ENCODE measurements around the gene DIPK1A.

The DIPK1A gene

GRCh38 chr1:92805216-92805615 is 156.0 kb downstream of the DIPK1A start:
- no peak for DNase-seq (ENCODE audit: low read depth in 2 of 3, low spot score in 1 of 3)

- no peak for DNase-seq (ENCODE audit: low read depth in 2 of 3, low spot score in 1 of 3)
Observed at GRCh38 chr1:92804721-92805201, 156.5 kb downstream of the DIPK1A start.

- DNase-seq (ENCODE audit: low read depth in 2 of 3, low spot score in 1 of 3), result no peak
Observed at GRCh38 chr1:92803140-92803887, 157.9 kb downstream of the DIPK1A start.

GRCh38 chr1:92797961-92798360 is 163.3 kb downstream of the DIPK1A start:
- DNase-seq (ENCODE audit: low read depth in 2 of 3, low spot score in 1 of 3), result no peak

- DNase-seq (ENCODE audit: low read depth in 2 of 3, low spot score in 1 of 3), result no peak
Observed at GRCh38 chr1:92797297-92797696, 164.0 kb downstream of the DIPK1A start.

- no peak for DNase-seq (ENCODE audit: low read depth in 2 of 3, low spot score in 1 of 3)
Observed at GRCh38 chr1:92795166-92795565, 166.1 kb downstream of the DIPK1A start.

- DNase-seq (ENCODE audit: low read depth in 2 of 3, low spot score in 1 of 3), result no peak
Observed at GRCh38 chr1:92792340-92792782, 168.9 kb downstream of the DIPK1A start.
